ENCODE measurements around the gene BRICD5. TPM values are rescaled to one million over a fixed set of nuclear protein-coding genes. Genes with fewer than 3 reads are reported as not detected.
A peak's percentile ranks its signal among the peaks of the same experiment; 100 is the strongest.
"Not testable (repeated sequence)": the region's sequence is repeated elsewhere in the genome, so short reads cannot be mapped to it uniquely, and the experiment has no call there.

Gene BRICD5
- total RNA-seq, 8 experiments from 2014 or later, result 1.1 to 15.1 (median 8.4) TPM

DNA sequence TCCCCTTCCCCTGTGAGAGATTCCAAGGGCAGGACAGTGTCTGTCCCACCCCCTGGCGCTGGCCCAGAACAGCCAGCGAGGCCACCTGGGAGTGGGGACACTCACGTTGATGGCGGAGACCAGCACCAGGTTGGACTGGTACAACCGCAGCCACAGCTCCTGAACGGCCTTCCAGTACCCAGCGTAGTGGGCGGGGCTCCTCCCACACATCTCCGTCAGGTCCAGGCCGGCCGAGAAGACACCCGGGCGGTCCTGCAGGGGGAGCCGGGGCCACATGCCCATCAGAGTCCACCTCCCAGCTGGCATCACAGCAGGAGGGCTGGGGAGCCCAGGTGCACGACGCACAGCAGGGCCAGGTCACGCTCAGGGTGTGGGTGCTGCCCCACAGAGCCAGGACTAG, 33.6 kb upstream of the BRICD5 start:
- Histone ChIP-seq H3K4me3 (no peak overlapping the region), H3K4me1 (replicated peaks in 1 of 2) (no peaks in the 10 kb centered on the region), H3K27ac (no peak overlapping the region)
- peak in 4 of 8 experiments; percentile 12 to 21 (median 17) for ATAC-seq (replicated peaks in 6 of 8)
- WGBS, 10 experiments, result 100% methylated on average over 1 of the region's 17 CpGs; no CpG with 5 or more reads in 9 of the 10 experiments
- in situ Hi-C loops (cut with MboI; ENCODE audit: low pct_unique_long_range_greater_than_20kb in 2 of 9, low sequenced_read_pairs in 9 of 9, unreplicated experiment in 9 of 9), result no loop called here

DNA sequence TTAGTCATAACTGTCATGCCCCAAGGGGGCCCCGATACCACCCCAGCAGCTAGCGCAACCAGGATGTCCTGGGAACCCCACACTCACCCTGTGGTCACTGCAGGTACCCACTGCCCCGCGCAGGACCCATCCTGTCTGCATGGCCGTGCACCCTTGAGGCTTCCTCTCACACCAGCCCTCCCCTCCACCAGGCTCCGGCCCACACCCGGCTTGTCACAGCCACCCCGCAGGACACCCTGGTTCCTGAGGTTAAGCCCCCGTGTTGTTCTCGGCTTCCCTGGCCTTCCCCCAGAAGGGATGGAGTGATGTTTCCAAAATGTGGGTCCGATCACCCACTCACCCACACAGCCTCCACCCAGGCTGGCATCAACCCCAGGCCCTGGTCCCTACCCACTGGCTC, 33.1 kb upstream of the BRICD5 start:
- ATAC-seq (replicated peaks in 6 of 8), result peak in 1 of 8 experiments; percentile 15
- no peak overlapping the region for H3K27ac ChIP-seq
- 95 to 100% (median 100%) methylated on average over 1 to 6 of the region's 11 CpGs; no CpG with 5 or more reads in 7 of the 10 experiments for WGBS, 10 experiments
- no peaks in the 10 kb centered on the region for H3K4me1 ChIP-seq (replicated peaks in 1 of 2)
- in situ Hi-C loops (cut with MboI; ENCODE audit: low pct_unique_long_range_greater_than_20kb in 2 of 9, low sequenced_read_pairs in 9 of 9, unreplicated experiment in 9 of 9), result no loop called here
- no peak overlapping the region for H3K4me3 ChIP-seq

DNA sequence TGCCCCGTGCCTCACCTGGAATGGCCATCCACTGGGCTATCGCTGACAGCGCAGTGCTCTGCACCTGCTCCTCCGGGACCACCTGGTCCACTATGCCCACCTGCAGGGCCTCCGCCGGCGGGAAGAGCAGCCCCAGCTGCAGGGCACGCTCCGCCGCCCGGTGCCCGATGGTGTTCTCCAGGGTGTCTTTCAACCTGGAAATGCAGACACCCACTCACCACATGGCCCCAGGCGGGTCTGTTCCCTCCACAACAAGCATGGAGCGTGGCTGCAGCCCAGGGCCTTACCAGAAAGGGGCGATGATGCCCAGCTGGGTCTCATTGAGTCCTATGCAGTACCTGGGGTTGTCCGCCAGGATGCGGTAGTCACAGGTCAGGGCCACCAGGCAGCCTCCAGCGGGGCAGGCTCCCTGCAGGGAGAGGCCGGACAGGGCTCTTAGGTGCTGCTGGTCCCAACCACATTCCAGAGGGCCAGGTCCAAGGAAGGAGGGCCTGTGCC, 32.4 kb upstream of the BRICD5 start:
- H3K4me3 ChIP-seq, result no peak overlapping the region
- no peak overlapping the region for H3K27ac ChIP-seq
- in situ Hi-C loops (cut with MboI; ENCODE audit: low pct_unique_long_range_greater_than_20kb in 2 of 9, low sequenced_read_pairs in 9 of 9, unreplicated experiment in 9 of 9), result no loop called here
- ATAC-seq (replicated peaks in 6 of 8), result peak in 1 of 8 experiments; percentile 7
- WGBS, 10 experiments, result 90 to 100% (median 93%) methylated on average over 2 to 3 of the region's 19 CpGs; no CpG with 5 or more reads in 7 of the 10 experiments
- H3K4me1 ChIP-seq (replicated peaks in 1 of 2), result peaks cover 0 to 2% of the 10 kb centered on the region in 2 donors

DNA sequence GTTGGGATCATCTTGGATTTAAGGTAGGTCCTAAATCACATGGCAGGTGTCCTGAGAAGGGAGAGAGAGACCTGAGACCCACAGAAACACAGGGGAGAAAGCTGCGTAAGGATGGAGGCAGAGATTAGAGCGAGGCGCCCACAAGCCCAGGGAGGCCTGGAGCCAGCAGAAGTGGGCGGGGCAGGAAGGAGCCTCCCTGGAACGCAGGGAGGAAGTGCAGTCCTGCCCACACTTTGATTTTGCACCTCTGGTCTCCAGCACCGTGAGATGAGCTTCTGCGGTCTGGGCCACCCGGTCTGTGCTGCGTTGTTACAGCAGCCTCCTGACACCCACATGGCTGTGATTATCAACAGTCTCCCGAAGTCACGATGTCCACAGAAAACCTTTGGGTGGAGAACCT, 31.9 kb upstream of the BRICD5 start:
- Histone ChIP-seq H3K4me1 (replicated peaks in 1 of 2) (peaks cover 0 to 7% of the 10 kb centered on the region in 2 donors), H3K27ac (no peak overlapping the region), H3K4me3 (no peak overlapping the region)
- WGBS, 10 experiments, result 87 to 100% (median 88%) methylated on average over 2 to 7 of the region's 11 CpGs; no CpG with 5 or more reads in 7 of the 10 experiments
- in situ Hi-C loops (cut with MboI; ENCODE audit: low pct_unique_long_range_greater_than_20kb in 2 of 9, low sequenced_read_pairs in 9 of 9, unreplicated experiment in 9 of 9), result no loop called here
- ATAC-seq (replicated peaks in 6 of 8), result peak in 1 of 8 experiments; percentile 12

DNA sequence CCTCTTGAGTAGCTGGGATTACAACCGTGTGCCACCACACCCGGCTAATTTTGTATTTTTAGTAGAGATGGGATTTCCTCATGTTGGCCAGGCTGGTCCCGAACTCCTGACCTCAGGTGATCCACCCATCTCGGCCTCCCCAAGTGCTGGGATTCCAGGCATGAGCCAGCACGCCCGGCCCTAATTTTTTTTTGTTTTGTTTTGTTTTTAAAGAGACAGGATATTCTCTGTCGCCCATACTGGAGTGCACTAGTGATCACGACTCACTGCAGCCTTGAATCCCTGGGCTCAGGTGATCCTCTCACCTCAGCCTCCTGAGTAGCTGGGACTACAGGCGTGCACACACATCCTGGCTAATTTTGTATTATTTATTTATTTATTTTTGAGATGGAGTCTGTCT, 29.7 kb upstream of the BRICD5 start:
- WGBS, 10 experiments, result 80 to 100% (median 95%) methylated on average over 1 to 8 of the region's 9 CpGs; no CpG with 5 or more reads in 3 of the 10 experiments
- in situ Hi-C loops (cut with MboI; ENCODE audit: low pct_unique_long_range_greater_than_20kb in 2 of 9, low sequenced_read_pairs in 9 of 9, unreplicated experiment in 9 of 9); ATAC-seq (replicated peaks in 6 of 8); H3K4me3 ChIP-seq; H3K27ac ChIP-seq: not testable (repeated sequence)
- H3K4me1 ChIP-seq (replicated peaks in 1 of 2), result peaks cover 13 to 25% of the 10 kb centered on the region in 2 donors

DNA sequence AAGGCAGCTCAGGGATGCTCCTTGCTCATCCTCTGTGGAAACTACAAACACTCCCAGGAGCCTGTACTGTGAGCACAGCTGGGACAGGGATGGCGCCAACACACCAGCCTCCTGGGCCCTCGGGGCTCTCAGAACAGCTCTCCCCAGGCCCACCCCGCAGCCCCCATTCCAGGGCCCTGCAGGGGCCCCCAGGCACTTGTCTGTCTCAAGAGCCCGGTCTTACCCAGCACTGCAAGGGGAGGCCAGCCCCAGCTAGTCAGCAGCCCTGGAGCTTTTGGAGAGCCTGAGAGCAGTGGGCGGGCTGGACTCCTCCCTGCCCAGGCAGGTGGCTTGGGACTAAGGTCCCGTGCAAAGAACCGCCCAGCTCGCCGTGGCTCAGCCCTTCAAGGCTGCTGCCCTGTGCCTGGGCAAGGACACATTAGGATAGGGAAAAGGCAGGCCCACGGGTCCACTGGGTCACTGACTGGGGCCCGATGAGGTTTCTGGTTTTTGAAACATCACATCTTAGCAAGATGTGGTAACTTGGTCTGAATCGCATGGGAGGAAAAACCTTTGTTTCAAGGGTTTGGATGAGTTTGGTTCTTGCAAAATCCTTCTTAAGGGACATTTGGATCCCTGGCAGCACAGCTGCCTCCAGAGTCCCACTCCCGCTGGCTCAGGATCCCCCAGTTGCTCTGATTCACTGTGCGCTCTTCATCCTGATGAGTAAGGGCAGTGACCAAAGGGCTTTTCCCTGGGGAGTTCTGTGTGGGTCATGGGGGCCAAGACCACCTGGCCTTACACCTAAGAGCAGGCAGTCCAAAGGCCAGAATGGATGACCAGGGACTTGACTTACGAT, 28.4 kb upstream of the BRICD5 start:
- peaks cover 13 to 25% of the 10 kb centered on the region in 2 donors for H3K4me1 ChIP-seq (replicated peaks in 1 of 2)
- H3K4me3 ChIP-seq, result no peak overlapping the region
- WGBS, 10 experiments, result 47 to 100% (median 86%) methylated on average over 2 to 4 of the region's 15 CpGs; no CpG with 5 or more reads in 5 of the 10 experiments
- H3K27ac ChIP-seq, result no peak overlapping the region
- ATAC-seq (replicated peaks in 6 of 8), result peak in 5 of 8 experiments; percentile 4 to 22 (median 9)
- in situ Hi-C loops (cut with MboI; ENCODE audit: low pct_unique_long_range_greater_than_20kb in 2 of 9, low sequenced_read_pairs in 9 of 9, unreplicated experiment in 9 of 9), result no loop called here

DNA sequence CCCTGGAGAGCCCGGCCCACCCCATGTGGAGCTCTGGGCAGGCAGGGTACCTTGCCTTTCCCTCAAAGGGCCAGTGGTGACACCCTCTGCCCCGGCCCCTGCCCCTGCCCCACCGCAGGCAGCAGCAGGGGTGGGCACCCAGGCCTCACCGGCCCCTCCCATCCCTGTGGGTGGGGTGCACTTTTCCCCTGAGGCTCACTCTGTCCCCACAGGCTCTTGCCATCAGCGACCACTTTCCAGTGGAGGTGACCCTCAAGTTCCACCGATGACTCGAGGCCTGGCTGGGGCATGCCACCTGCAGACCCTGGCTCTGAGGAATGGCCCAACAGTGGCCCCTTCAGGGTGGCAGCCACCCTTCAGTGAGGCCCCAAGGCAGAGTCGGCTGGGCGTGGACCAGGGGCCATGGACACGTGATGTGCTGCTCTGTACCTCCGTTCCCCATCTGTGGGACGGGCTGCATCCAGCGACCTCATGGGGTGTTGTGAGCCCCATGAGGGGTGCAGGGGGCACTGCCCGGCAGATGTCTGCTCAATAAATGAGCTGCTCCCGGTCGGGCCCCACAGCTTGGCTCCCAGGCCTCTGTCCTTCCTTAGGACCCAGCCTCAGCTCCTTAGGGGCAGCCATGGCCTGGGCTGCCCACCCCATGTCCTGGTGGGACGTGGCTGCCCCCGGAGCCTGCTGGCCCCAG, 27.6 kb upstream of the BRICD5 start:
- WGBS, 10 experiments, result 52 to 73% (median 65%) methylated on average over 2 to 3 of the region's 18 CpGs; no CpG with 5 or more reads in 7 of the 10 experiments
- H3K4me3 ChIP-seq, result no peak overlapping the region
- ATAC-seq (replicated peaks in 6 of 8), result peak in 4 of 8 experiments; percentile 2 to 8 (median 4)
- H3K27ac ChIP-seq, result no peak overlapping the region
- in situ Hi-C loops (cut with MboI; ENCODE audit: low pct_unique_long_range_greater_than_20kb in 2 of 9, low sequenced_read_pairs in 9 of 9, unreplicated experiment in 9 of 9), result no loop called here
- H3K4me1 ChIP-seq (replicated peaks in 1 of 2), result peaks cover 13 to 25% of the 10 kb centered on the region in 2 donors

DNA sequence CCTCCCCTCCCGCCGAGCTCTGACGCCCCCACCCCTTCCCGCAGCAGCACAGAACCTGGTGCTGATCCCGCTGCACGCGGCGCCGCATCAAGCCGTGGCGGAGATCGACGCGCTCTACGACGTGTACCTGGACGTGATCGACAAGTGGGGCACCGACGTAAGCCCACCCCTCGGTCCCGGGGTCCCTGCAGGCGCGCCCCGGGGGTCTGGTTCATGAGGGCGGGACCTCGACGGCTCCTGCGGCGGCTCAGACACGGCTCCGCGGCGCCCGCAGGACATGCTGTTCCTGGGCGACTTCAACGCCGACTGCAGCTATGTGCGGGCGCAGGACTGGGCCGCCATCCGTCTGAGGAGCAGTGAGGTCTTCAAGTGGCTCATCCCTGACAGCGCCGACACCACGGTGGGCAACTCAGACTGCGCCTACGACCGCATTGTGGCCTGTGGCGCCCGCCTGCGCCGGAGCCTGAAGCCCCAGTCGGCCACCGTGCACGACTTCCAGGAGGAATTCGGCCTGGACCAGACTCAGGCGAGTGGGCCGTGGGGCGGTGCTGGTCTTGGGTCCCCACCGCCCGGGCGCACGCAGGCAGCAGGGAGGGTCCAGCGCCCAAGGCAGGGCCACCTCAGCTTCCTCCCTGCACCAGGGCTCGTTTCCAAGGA, 27.0 kb upstream of the BRICD5 start:
- WGBS, 10 experiments, result 30% methylated on average over 13 of the region's 65 CpGs; no CpG with 5 or more reads in 9 of the 10 experiments
- peak in 4 of 8 experiments; percentile 2 to 20 (median 16) for ATAC-seq (replicated peaks in 6 of 8)
- peak overlapping the region in 1 of 5 donors; percentile 23 for H3K4me3 ChIP-seq
- no peak overlapping the region for H3K27ac ChIP-seq
- in situ Hi-C loops (cut with MboI; ENCODE audit: low pct_unique_long_range_greater_than_20kb in 2 of 9, low sequenced_read_pairs in 9 of 9, unreplicated experiment in 9 of 9), result no loop called here
- peaks cover 13 to 25% of the 10 kb centered on the region in 2 donors for H3K4me1 ChIP-seq (replicated peaks in 1 of 2)

DNA sequence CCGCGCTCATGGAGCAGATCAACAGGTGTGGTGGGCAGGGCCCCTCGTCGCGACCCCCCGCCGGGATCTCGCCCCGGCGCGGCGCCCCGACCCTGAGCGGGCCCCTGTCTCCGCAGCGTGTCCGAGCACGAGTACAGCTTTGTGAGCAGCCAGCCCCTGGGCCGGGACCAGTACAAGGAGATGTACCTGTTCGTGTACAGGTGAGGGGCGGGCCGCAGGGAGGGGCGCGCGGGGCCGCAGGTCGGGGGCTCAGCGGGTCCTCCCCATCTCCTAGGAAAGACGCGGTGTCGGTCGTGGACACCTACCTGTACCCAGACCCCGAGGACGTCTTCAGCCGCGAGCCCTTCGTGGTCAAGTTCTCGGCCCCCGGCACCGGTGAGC, 26.4 kb upstream of the BRICD5 start:
- peaks cover 13 to 25% of the 10 kb centered on the region in 2 donors for H3K4me1 ChIP-seq (replicated peaks in 1 of 2)
- WGBS, 10 experiments, result no CpG with 5 or more reads among the region's 40 CpGs
- H3K4me3 ChIP-seq, result peak overlapping the region in 2 of 5 donors; percentile 19 to 23
- in situ Hi-C loops (cut with MboI; ENCODE audit: low pct_unique_long_range_greater_than_20kb in 2 of 9, low sequenced_read_pairs in 9 of 9, unreplicated experiment in 9 of 9), result no loop called here
- H3K27ac ChIP-seq, result no peak overlapping the region
- no peak for ATAC-seq (replicated peaks in 6 of 8)

DNA sequence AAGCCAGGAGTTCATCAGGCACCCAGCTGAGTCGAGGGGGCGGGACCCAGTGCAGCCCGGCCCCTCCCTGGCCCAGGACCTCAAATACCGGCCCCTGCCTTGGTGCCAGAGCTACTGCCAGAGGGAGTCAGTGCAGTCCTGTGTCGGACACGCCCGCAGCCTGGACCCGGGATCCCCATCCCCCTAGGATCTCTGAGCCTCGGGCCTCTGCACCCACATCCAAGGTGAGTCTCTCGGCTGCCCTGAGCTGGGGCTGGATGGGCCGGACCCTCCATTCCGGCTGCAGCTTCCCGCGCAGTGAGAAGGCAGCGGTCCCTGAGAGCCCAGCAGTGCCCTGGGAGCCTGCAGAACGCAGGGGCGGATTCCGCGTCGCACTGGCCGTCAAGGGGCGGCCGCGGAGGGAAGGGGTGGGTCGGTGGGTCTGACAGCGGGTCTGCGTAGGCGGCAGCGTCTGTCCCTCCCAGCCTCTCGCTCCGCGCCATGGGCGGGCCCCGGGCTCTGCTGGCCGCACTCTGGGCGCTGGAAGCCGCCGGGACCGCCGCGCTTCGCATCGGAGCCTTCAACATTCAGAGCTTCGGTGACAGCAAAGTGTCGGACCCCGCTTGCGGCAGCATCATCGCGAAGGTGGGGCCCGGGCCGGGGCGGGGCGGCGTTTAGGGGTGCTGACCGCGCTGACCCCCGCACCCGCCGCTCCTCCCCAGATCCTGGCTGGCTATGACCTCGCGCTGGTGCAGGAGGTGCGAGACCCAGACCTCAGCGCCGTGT, 25.9 kb upstream of the BRICD5 start, which contains the start of gene DNASE1L2:
Gene DNASE1L2, plus strand, starts transcription at position 108 of the 765 bp plus-strand sequence. Its CDS starts 373 bp downstream, at position 481.
- peak; percentile 40 to 72 (median 52) for ATAC-seq (replicated peaks in 6 of 8)
- in situ Hi-C loops (cut with MboI; ENCODE audit: low pct_unique_long_range_greater_than_20kb in 2 of 9, low sequenced_read_pairs in 9 of 9, unreplicated experiment in 9 of 9), result no loop called here
- WGBS, 10 experiments, result 0 to 20% (median 0%) methylated on average over 3 to 6 of the region's 64 CpGs; no CpG with 5 or more reads in 7 of the 10 experiments
- Histone ChIP-seq H3K4me1 (replicated peaks in 1 of 2) (peaks cover 13 to 25% of the 10 kb centered on the region in 2 donors), H3K4me3 (peak within 1 kb of the TSS in 3 of 5 donors; percentile 1 to 23 (median 19)), H3K27ac (no peak within 1 kb of the TSS)

DNA sequence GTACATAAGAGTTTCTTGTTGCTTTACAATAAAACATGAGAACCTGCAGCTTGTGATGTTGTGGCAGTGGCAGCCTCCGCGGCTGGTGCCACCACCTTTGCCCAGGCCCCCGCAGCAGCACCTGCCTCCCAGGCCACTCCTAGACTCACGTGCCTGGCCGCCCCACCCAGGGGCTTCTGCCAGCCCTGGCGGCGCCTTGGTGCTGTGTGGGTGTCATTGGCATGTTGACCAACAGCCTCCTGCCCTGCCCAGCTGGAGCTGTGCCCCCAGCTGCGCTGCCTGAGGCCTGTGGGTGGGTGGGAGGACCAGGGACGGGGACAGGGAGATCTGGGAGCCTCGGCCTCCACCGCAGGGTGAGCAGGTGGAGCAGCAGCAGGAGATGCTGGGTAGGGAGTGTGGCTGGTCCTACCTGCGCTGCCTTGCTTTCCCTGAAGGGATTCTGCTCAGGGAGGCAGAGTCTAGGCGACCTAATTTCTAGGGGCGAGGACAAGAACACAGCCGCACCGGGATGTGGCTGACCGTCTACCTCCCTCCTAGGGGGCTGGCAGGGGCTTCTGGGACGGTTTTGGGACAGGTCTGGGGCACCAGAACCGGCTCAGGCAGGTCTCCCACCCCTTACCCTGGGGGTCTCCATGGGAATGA, 25.2 kb upstream of the BRICD5 start:
- Histone ChIP-seq H3K27ac (no peak overlapping the region), H3K4me1 (replicated peaks in 1 of 2) (peaks cover 13 to 25% of the 10 kb centered on the region in 2 donors), H3K4me3 (peak overlapping the region in 1 of 5 donors; percentile 19)
- in situ Hi-C loops (cut with MboI; ENCODE audit: low pct_unique_long_range_greater_than_20kb in 2 of 9, low sequenced_read_pairs in 9 of 9, unreplicated experiment in 9 of 9), result no loop called here
- 44 to 100% methylated on average over 1 to 3 of the region's 19 CpGs; no CpG with 5 or more reads in 8 of the 10 experiments for WGBS, 10 experiments
- no peak for ATAC-seq (replicated peaks in 6 of 8)
